Hindlimb muscle (tissue), 1 donor: Measurements from ENCODE around the gene USP9X. TPM values are rescaled to one million over a fixed set of nuclear protein-coding genes. Genes with fewer than 3 reads are reported as not detected.
"Not testable (repeated sequence)": the region's sequence is repeated elsewhere in the genome, so short reads cannot be mapped to it uniquely, and the experiment has no call there.

Experiments used
- DNase-seq: peaks from one replicate; pipeline ENCODE4 v3.0.0-alpha.2; 2013
- polyA plus RNA-seq: library from polyadenylated mRNA; unstranded; fragments of 120-200 nt; gene quantifications from one replicate; pipeline ENCODE4 v1.2.1, GENCODE V29; 2013; ENCODE audit not compliant: insufficient read length

Gene USP9X
- polyA plus RNA-seq, 1 donor: 54.9 TPM

DNA sequence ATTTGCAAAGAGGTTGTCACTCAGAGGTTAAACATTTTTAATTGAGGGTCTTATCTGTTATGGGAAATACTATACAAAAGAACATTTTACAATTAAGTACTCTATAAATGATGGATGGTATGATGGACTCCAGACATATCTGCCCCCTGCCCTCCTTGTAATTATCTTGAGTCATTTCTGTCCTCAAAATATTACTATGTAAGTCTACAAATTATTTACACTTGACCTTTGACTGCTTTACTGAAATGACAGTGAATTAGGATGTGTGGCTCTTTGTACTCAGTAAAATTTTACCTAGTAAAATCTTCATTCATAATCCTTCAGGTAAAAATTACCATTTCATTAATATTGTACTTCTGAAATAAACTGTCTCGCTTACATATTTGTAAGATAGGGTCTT lies 46.5 kb downstream of the USP9X start:
- no peak for DNase-seq

DNA sequence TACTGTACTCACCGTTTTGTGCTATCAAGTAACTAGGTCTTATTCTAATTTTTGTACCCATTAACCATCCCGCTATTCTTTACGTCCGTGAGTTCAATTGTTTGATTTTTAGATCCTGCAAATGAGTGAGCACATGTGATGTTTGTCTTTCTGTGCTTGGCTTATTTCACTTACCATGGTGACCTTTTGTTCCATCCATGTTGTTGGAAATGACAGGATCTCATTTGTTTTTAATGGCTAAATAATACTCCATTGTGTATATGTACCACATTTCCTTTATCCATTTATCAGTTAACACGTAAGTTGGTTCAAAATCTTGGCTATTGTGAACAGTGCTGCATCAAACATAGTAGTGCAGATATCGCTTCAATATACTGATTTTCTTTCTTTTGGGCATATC lies 48.3 kb downstream of the USP9X start:
- DNase-seq: no peak

DNA sequence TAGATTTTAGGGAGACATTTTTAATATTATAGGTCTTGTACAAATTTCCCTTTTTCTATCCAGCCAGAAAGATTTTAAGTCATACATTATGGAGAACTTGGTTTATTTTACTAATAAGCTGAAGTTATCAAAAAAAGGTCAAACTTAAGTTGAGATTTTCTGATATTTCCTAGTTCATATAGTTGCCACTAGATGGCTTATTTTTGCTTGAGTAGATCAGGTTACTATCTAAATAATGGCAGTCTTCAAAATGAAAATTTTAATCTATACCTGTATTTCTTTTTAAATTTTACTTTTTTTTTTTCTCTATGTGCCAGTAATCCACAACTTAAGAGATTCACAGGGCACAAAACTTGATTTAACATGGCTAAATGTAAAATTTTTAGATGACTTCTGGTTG lies 52.3 kb downstream of the USP9X start:
- DNase-seq: no peak

DNA sequence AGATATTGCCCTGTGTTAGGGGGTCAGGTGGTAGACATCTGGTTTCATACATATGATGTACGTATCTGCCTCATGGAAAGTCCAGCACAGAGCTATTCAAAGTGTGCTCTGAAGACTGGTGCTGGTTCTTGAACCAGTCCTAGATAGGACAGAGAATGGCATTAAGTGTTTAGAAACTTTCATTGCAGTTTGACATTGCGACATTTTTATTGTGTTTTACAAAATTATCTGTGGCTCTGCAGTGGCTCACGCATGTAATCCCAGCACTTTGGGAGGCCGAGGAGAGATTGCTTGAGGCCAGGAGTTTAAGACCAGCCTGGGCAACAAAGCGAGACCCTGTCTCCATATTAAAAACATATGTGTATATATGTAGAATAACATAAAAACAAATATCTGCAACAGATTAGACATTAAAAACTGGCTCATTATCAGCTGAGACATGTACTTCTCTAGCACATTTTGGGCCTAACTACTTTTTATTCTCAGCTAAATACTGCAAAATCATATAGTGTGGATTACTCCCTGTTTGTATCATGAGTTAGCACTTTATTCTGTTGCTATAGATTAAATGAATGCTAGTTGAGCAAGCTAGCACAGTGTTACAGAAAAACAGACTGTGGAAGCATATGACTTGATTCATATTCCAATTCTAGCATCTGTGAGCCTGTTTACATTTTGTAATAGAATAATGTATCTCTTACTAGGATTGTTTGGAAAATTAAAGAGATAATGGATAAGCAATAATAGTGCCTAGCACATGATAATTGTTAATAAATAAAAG lies 57.1 kb downstream of the USP9X start:
- DNase-seq: no peak

DNA sequence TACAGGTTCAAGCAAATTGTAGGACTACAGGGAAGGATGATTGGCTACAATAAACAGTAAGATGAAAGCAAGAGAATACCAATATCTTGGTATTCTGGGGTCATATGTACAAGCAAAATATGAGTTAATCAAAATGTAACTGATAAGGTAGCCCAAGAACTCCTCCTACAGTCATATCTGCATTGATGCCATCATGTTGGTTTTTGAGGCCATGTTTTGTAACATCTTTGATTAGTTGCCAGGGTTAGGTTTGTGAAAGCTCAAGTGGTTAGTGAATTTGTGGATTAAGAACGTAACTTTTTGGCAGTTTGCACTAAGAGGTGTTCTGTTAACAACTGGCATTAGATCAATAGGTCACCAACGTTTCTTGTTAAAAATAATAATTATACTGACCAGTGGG lies 59.6 kb downstream of the USP9X start:
- DNase-seq: no peak

DNA sequence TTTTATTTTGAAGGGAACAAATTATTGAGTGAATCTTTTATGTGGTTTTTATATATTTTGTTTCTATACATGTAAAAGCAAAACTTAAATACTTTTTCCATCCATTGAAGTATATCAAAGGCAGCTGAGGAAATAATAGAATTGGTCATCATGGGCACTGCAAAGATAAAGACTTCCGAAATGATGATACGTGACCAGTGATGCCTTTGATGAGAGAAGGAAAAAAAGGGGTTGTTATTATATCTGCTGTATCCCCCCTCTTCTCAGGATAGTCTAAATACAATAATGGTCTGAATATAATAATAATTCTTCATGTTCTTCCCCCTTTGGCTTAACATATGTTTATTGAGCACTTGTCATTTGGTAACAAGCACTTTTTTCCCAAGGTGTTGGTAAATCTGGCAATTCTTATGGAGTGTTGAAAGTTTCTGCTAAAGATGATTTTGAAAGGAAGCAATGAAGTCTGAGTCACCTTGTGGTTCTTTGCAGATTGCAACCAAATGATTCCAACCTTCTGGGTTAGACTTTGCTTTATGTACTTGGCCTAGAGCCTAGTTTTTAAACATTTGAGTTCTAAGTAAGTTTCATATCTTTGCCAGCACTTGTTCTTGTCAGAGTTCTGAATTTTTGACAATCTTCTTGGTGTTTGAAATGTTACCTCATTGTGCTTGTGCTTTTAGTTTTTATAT lies 60.8 kb downstream of the USP9X start:
- no peak for DNase-seq

DNA sequence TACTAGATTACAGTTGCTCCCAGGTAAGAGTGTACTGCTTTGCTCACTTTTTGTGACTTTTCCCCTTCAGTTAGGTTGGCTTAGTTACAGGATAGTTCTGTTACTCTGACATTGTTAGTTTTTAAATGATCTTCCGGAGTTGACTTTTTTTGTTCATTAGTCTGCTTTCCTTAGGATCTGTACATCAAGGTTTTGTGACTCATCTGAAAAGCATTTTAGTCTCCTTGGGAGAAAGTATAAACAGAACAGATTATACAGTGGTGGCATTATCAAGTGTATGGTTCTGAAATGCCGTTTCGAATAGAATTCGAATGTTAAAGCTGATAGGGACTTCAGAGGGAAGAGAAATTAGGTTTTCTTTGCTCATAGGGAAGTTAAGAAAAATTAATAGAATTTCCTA lies 63.3 kb downstream of the USP9X start:
- DNase-seq: no peak

DNA sequence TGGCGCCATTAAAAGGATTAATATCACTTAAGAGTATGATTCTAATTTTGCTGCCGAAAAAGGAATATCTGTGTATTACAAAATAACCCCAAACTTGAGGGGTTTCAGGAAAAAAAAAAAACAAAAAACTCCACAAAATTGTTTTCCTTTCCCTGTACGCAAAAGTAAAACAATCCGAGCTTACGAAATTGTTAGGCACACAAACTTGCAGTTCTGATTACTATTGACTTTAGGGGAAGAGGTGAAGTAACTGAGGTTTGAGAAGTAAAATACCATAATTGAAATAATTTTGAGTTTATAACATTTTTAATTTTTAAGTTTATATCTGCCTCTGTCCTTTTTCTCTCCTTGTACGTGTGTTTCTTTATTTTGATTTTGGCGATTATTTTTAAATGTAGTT lies 64.8 kb downstream of the USP9X start:
- DNase-seq: no peak

DNA sequence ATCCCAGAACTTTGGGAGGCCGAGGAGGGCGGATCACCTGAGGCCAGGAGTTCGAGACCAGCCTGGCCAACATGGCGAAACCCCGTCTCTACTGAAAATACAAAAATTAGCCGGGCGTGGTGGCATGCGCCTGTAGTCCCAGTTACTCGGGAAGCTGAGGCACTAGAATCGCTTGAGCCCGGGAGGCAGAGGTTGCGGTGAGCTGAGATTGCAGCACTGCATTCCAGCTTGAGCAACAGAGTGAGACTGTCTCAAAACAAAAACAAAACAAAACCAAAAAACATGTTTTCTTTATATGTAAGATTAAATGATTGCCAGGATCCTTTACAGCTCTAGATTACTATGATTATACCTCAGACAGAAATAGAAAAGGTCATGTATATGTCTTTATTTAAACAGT lies 66.5 kb downstream of the USP9X start:
- not testable (repeated sequence) for DNase-seq

DNA sequence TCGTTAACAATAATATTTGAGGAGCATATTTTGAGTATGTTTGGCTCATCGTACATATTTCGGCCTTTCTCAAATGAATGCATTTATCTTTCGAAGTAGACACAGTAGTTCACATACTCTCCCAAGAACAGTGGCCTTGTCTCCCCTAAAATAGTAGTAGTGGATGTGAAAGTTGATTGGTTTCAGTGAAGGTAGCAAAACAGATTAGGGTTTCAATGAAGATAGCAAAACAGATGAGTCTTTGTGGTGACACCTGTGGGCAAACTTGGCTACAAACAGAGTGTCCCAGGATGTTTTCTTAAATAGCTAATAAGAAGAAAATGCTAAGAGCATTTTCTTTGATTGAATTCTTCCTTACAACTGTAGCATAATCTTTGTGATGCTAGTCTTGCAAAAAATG lies 67.0 kb downstream of the USP9X start:
- DNase-seq: no peak

DNA sequence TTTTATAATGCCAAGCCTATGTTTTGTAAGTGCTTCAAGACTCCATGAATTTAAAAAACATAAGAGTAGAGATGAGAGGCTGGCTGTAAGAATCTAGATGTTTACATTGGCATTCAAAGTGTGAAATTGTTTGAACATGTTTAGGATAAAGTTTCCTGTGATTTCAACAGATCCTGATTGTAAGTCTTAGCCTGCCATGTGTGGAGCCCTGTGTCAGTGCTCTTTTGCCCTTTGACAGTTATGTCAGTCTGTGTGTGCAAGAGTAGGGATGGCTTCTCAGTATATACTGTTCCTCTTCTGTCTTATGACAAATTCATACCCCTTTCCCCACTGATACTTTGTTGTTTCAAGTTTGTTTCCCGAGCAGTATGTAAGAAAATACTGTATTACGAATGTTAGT lies 68.2 kb downstream of the USP9X start:
- no peak for DNase-seq

DNA sequence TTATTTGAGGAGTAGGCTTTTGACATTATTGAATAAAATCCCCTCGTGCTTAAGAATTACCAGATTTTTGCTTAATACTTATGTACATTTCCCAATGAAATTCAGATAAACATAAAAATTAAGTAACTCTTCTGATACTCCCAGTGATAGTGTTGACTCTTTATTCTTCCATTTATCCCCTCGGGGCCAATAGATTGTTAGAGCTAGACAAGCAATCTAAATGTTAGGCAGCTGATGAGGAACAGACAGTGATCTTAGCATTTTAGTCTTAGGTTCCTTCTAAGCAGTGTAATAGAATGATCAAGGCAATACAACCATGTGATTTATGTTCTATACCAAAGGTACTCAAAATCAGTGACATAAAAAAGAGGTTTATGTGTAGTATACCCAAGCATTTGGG lies 68.7 kb downstream of the USP9X start:
- no peak for DNase-seq

DNA sequence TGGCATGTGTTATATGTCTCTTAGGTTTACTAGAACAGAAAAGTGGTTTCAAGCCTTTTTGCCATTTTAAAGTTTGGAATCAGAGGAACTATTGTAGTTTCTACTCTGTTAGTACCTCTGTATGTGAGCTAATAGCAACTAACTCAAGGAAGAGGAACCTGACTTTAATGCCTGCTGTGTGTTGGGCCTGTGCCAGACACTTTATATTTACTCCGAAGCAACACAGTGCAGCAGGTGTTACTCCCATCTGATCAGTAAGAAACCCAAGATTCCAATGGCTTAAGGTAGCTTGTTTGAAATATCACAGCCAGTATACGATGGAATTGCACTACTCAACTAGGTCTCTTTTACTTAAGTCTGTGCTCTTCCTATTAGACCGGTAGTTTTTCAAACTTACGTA lies 79.2 kb downstream of the USP9X start:
- no peak for DNase-seq

DNA sequence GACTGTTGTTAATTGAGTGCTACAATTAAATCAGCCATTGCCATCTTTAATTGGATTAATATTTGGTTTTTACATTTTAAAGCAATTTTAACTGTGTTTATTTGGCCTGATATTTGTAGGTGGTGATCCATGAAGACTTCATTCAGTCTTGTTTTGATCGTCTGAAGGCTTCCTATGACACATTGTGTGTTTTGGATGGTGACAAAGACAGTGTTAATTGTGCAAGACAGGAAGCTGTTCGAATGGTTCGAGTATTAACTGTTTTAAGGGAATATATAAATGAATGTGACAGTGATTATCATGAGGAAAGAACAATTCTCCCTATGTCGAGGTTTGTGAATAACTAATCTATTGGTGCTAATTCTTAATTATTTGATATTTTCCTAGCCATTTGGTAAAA lies 82.6 kb downstream of the USP9X start:
- DNase-seq: no peak

DNA sequence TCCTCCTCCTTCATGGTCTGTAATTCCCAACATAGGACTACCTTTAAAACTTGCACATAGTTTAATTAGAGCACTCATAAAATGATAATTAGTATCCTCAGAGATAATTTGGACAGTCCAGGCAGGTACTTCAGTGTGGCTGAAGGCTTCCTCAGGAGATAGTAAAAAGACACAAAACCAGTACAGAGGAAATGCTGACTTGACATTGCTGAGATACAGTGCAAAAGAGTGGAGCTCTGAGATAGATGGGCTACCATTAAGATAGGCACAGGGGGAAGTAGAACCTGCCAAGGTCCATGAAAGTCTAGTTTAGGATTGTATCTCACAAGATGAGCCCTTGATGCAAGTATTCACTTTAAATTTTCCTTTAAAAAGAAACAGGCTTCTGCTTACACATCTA lies 91.0 kb downstream of the USP9X start:
- DNase-seq: no peak

DNA sequence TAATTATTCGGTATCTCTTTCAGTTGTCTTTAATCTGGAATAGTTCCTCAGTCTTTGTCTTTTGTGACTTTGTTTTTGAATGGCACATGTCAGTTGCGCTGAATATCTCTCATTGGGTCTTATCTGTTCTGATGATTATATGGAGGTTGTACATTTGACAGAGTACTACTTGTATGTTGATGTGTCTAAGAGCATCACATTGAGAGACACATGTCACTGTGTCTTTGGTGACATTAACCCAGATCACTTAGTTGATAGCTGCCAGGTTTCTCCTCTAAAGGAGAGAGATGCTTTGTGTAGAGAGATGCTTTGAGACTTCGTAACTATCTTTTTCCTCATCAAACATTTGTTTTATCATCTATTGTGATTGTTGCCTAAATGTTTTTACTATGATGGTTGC lies 92.1 kb downstream of the USP9X start:
- DNase-seq: no peak

DNA sequence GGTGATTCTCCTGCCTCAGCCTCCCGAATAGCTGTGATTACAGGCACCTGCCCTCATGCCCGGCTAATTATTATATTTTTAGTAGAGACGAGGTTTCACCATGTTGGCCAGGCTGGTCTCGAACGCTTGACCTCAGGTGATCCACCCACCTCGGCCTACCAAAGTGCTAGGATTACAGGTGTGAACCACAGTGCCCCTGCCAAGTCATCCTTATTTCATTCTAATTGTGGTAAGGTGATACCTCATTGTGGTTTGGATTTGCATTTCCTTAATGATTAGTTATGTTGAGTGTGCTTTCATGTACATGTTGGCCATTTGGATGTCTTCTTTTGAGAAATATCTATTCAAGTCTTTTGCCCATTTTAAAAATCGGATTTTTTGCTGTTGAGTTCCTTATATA lies 93.0 kb downstream of the USP9X start:
- DNase-seq: no peak

DNA sequence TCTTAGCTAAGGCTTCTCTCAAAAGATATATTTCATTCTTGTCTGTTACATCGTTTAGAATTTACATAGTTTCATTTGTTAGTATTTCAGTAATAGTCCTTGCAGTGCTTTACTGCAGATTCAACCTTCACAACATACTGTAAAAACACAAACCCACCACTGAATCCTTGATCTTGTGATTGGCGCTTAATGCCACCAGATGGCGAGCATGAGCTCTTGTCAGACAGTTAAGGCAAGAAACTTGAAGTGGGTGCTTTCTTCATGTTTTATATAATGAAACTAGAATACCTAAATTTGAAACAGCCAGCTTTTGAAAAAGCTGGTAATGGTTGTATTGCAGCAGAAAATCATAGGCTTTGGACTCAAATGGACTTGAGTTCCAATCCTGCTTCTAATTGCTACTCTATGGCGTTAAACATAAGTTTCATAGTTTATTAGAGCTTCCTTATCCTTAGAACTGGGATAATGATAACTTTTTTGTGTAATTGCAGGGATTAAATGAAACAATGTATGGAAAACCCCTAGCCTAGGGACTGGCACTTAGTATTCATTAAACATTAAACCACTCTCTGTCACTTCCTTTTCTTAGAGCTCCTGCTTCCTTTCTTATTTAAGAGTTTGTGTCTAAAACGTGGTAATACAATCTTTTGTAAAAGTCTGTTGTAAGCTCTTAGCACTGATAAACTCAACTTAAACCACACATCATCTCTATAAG lies 95.1 kb downstream of the USP9X start:
- peak; percentile 29 for DNase-seq

DNA sequence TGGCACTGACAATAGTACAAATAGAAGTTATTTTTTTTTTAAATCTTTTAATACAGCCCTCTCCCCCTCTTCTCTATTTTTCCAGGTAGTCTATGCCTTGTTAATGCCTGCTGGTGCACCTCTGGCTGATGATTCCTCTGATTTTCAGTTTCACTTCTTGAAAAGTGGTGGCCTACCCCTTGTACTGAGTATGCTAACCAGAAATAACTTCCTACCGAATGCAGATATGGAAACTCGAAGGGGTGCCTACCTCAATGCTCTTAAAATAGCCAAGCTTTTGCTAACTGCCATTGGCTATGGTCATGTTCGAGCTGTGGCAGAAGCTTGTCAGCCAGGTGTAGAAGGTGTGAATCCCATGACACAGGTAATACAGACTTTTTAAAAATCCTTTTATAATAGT lies 99.1 kb downstream of the USP9X start:
- DNase-seq: no peak

DNA sequence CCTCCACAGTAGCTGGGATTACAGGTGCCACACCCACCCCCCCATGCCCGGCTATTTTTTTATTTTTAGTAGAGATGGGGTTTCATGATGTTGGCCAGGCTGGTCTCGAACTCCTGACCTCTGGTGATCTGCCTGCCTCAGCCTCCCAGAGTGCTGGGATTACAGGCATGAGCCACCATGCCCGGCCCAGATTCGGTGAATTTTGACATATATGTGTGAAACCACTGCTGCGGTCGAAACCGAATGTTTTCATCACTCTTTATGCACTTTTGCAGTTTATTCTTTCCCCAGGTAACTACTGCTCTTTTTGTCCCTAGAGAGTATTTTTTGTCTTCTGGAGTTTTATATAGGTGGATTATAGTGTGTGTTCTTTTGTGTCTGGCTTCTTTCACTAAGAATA lies 101.7 kb downstream of the USP9X start:
- not testable (repeated sequence) for DNase-seq

DNA sequence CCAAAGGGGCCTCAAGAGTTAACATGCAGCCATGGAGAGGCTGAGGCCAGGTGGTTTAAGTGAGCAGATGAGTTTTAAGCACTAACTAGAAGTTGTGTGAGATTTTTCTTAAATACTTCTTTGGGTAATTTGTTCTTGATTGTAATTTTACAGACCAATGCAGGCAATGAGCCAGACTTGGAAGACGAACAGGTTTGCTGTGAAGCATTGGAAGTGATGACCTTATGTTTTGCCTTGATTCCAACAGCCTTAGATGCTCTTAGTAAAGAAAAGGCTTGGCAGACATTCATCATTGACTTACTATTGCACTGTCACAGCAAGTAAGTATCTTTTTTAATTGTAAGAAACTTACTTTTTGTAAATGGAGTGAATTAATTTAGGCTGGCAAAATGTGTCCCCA lies 103.9 kb downstream of the USP9X start:
- no peak for DNase-seq

DNA sequence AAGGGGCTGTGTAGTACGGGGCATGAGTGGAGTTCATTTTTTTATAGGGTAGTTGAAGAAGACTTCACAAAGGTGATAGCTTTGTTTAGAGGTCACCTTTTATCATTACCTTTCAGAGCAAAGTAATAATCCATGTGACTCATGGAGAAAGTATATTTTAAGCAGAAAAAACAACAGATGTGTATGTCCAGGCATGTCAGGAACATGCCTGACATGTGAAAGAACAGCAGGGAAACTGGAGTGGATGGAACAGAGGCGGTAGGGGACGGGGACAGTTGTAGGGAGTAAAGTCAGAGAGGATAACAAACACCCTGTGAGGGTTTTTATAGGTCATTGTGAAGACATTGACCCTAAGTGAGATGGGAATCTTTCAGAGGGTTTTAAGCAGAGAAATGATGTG lies 107.6 kb downstream of the USP9X start:
- no peak for DNase-seq

DNA sequence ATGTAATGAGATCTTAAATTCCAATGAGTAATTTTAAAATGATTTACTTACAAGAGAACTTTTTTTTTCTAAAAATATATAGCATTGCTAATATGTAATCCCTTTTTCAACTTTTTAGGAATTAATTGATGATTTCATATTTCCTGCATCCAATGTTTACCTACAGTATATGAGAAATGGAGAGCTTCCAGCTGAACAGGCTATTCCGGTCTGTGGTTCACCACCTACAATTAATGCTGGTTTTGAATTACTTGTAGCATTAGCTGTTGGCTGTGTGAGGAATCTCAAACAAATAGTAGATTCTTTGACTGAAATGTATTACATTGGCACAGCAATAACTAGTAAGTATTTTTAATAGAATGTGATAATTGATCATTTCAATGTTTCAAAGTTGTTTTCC lies 113.2 kb downstream of the USP9X start:
- DNase-seq: no peak

DNA sequence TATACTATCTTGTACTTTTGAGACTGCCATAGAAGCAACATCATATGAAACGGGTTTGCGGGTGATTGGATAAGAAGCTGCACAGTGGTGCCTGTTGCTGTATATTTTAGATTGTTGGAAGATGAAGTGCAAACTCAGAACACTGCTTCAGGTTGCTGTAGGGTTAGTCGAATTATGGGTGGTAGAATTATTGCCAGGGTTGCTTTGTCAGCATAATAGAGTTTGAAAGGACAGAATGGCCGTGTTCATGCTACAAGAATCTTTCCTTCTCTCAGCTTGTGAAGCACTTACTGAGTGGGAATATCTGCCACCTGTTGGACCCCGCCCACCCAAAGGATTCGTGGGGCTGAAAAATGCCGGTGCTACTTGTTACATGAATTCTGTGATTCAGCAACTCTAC lies 115.5 kb downstream of the USP9X start:
- no peak for DNase-seq
